Osteoblast (primary cell): ENCODE data around the gene CXCL12. TPM values are rescaled to one million over a fixed set of nuclear protein-coding genes. Genes with fewer than 3 reads are reported as not detected.

Experiments
- DNase-seq: peaks from one replicate; pipeline ENCODE4 v3.0.0; 2011; ENCODE audit warnings: low spot score, mixed read lengths; ENCODE audit not compliant: insufficient read length; ENCODE audit errors: missing footprints
- H2AFZ ChIP-seq: 2 replicates; pipeline ENCODE4 v1.6.0; 2011; ENCODE audit warnings: mild to moderate bottlenecking, low read length
- H3K27ac ChIP-seq: 2 replicates; pipeline ENCODE4 v1.5.1; 2011; ENCODE audit warnings: mild to moderate bottlenecking, low read depth, low read length, moderate library complexity
- H3K27me3 ChIP-seq: 2 replicates; pipeline ENCODE4 v1.6.0; 2012; ENCODE audit warnings: mild to moderate bottlenecking, control low read depth, inconsistent platforms, low read length, moderate library complexity; ENCODE audit not compliant: insufficient read depth
- H3K36me3 ChIP-seq: 2 replicates; pipeline ENCODE4 v1.5.1; 2011; ENCODE audit warnings: mild to moderate bottlenecking, low read length, control low read depth, moderate library complexity; ENCODE audit not compliant: insufficient read depth
- H3K4me1 ChIP-seq: 2 replicates; pipeline ENCODE4 v1.5.1; 2011; ENCODE audit warnings: mild to moderate bottlenecking, low read length, control low read depth, moderate library complexity; ENCODE audit not compliant: insufficient read depth
- H3K4me2 ChIP-seq: 2 replicates; pipeline ENCODE4 v1.6.0; 2011; ENCODE audit warnings: mild to moderate bottlenecking, low read length; ENCODE audit not compliant: insufficient read depth
- H3K4me3 ChIP-seq: fragments of 200-600 bp; sonication (generic); 3 replicates; pipeline ENCODE4 v1.5.1; 2012; ENCODE audit warnings: mild to moderate bottlenecking, low read length, inconsistent platforms; ENCODE audit not compliant: insufficient read depth
- H3K79me2 ChIP-seq: 2 replicates; pipeline ENCODE4 v1.6.0; 2012; ENCODE audit warnings: mild to moderate bottlenecking, low read length, control low read depth, inconsistent platforms; ENCODE audit not compliant: insufficient read depth
- H3K9me3 ChIP-seq: 2 replicates; pipeline ENCODE4 v1.5.1; 2011; ENCODE audit warnings: low read depth, low read length, control low read depth
- H4K20me1 ChIP-seq: 2 replicates; pipeline ENCODE4 v1.6.0; 2012; ENCODE audit warnings: mild to moderate bottlenecking, low read length, control low read depth; ENCODE audit not compliant: insufficient read depth
- CTCF ChIP-seq: IDR thresholded peaks from 2 replicates; pipeline ENCODE4 v1.5.1; 2011; ENCODE audit warnings: mild to moderate bottlenecking, low read depth, low read length, moderate library complexity; ENCODE audit errors: extremely low read depth
- total RNA-seq: library from RNA; depleted of rRNA; stranded (reverse); fragments of >200 nt; gene quantifications from 2 replicates; pipeline ENCODE4 v1.2.3, GENCODE V29; 2012

Gene CXCL12
- total RNA-seq = 288 and 358 TPM in 2 replicates

GRCh38 chr10:44385026-44385695 lies at the start of gene CXCL12:
CXCL12 (minus strand) TSS chr10:44385097; CDS start chr10:44385005, 92 bp downstream.
- H3K36me3 ChIP-seq = peaks cover 20% of the 10 kb centered on the region
- peaks cover 21% of the 10 kb centered on the region for H3K4me1 ChIP-seq
- peaks cover 37% of the 10 kb centered on the region for H4K20me1 ChIP-seq
- peak within 1 kb of the TSS; percentile 78 for H2AFZ ChIP-seq
- H3K4me2 ChIP-seq = peak within 1 kb of the TSS; percentile 96
- no peaks in the 10 kb centered on the region for H3K9me3 ChIP-seq
- peak; percentile 81 for DNase-seq
- TF ChIP-seq CTCF = no peak
- H3K27me3 ChIP-seq = no peaks in the 10 kb centered on the region
- peak within 1 kb of the TSS; percentile 88 for H3K4me3 ChIP-seq
- peak within 1 kb of the TSS; percentile 76 for H3K27ac ChIP-seq
- H3K79me2 ChIP-seq = peaks cover 50% of the 10 kb centered on the region

- peaks cover 6% of the 10 kb centered on the region for H3K27me3 ChIP-seq
- TF ChIP-seq CTCF = no peak
- H3K4me3 ChIP-seq = no peak overlapping the region
- no peaks in the 10 kb centered on the region for H3K9me3 ChIP-seq
- H3K27ac ChIP-seq = no peak overlapping the region
- H2AFZ ChIP-seq = no peak overlapping the region
- no peaks in the 10 kb centered on the region for H4K20me1 ChIP-seq
- H3K4me2 ChIP-seq = no peak overlapping the region
- H3K4me1 ChIP-seq = no peaks in the 10 kb centered on the region
- DNase-seq = no peak
- H3K79me2 ChIP-seq = no peaks in the 10 kb centered on the region
- no peaks in the 10 kb centered on the region for H3K36me3 ChIP-seq
These were observed 42.6 kb upstream of the CXCL12 start for GRCh38 chr10:44427479-44427878.

GRCh38 chr10:44427037-44427436 lies 42.1 kb upstream of the CXCL12 start:
- H3K4me1 ChIP-seq = no peaks in the 10 kb centered on the region
- no peaks in the 10 kb centered on the region for H3K36me3 ChIP-seq

More at GRCh38 chr10:44427037-44427436, 42.1 kb upstream of the CXCL12 start:
- no peak overlapping the region for H3K4me2 ChIP-seq
- H3K4me3 ChIP-seq = no peak overlapping the region
- H3K27me3 ChIP-seq = peaks cover 7% of the 10 kb centered on the region
- no peak overlapping the region for H2AFZ ChIP-seq
- no peak for TF ChIP-seq CTCF
- H4K20me1 ChIP-seq = no peaks in the 10 kb centered on the region
- H3K27ac ChIP-seq = no peak overlapping the region
- DNase-seq = no peak
- no peaks in the 10 kb centered on the region for H3K79me2 ChIP-seq
- H3K9me3 ChIP-seq = no peaks in the 10 kb centered on the region
